Endothelial cell of umbilical vein (primary cell): Measurements from ENCODE around the gene RSPH1. TPM values are rescaled to one million over a fixed set of nuclear protein-coding genes. Genes with fewer than 3 reads are reported as not detected.

Source experiments
- BruUV-seq: library from RNA; stranded (reverse); fragments of 400-500 nt; replicated peaks from 2 replicates; lab custom pipeline; 2021; lab: Mats Ljungman, UMichigan
- CTCF ChIA-PET: fragments of 300-600, 350-600 bp; sonication (Branson Sonifier 250); formaldehyde crosslinking; loops from one replicate; lab custom pipeline; 2021; ENCODE audit warnings: antibody characterized with exemption, inconsistent platforms; lab: Charles Lee
- POLR2A ChIA-PET: fragments of 300-600, 350-600 bp; sonication (Branson Sonifier 250); formaldehyde crosslinking; loops from one replicate; lab custom pipeline; 2021; ENCODE audit warnings: antibody characterized with exemption, inconsistent platforms; lab: Charles Lee
- DNase-seq: peaks from one replicate; pipeline ENCODE4 v3.0.0-alpha.2; 2011; ENCODE audit warnings: low read depth, low spot score
- FAIRE-seq: peaks from 2 replicates; lab custom pipeline; 2011; peaks lifted over from hg19 to GRCh38; lab: Jason Lieb, UNC
- H2AFZ ChIP-seq: 2 replicates; pipeline ENCODE4 v1.6.0; 2012; ENCODE audit warnings: low read depth, low read length, control low read depth, inconsistent platforms
- H3K27ac ChIP-seq: 2 replicates; pipeline ENCODE4 v1.5.1; 2011; ENCODE audit warnings: low read depth, mild to moderate bottlenecking, control low read depth, low read length, moderate library complexity; ENCODE audit not compliant: insufficient read depth
- H3K27me3 ChIP-seq, 2 experiments: 2 replicates each; pipeline versions ENCODE4 v1.6.0 to v1.6.1; 2011; ENCODE audit warnings: low read length in 2 of 2, mixed read lengths in 1 of 2; ENCODE audit not compliant: control insufficient read depth in 2 of 2, insufficient read depth in 2 of 2
- H3K36me3 ChIP-seq, 2 experiments: 2 replicates in 1 of 2; 3 replicates in 1 of 2; pipeline ENCODE4 v1.5.1; 2011; ENCODE audit warnings: low read length in 2 of 2, mild to moderate bottlenecking in 1 of 2, moderate library complexity in 1 of 2; ENCODE audit not compliant: control insufficient read depth in 2 of 2, insufficient read depth in 2 of 2; ENCODE audit errors: extremely low read depth in 1 of 2
- H3K4me1 ChIP-seq: 3 replicates; pipeline ENCODE4 v1.5.1; 2011; ENCODE audit warnings: mild to moderate bottlenecking, low read length; ENCODE audit not compliant: control insufficient read depth, insufficient read depth; ENCODE audit errors: extremely low read depth
- H3K4me2 ChIP-seq: 2 replicates; pipeline ENCODE4 v1.6.1; 2011; ENCODE audit warnings: low read length, control low read depth, mixed read lengths; ENCODE audit not compliant: insufficient read depth
- H3K4me3 ChIP-seq, 3 experiments: fragments of 200-600 bp in 1 of 3; sonication (generic), shearing (Covaris generic) in 1 of 3; replicated peaks in 1 of 3; 2 replicates each; pipeline ENCODE4 v1.5.1; 2011 to 2016; ENCODE audit warnings: control low read depth in 3 of 3, low read length in 3 of 3, mild to moderate bottlenecking in 2 of 3, inconsistent platforms in 1 of 3, low read depth in 1 of 3, moderate library complexity in 1 of 3; ENCODE audit not compliant: insufficient read depth in 1 of 3
- H3K79me2 ChIP-seq: 2 replicates; pipeline ENCODE4 v1.6.0; 2012; ENCODE audit warnings: low read length, inconsistent platforms; ENCODE audit not compliant: control insufficient read depth, insufficient read depth
- H3K9ac ChIP-seq: replicated peaks from 2 replicates; pipeline ENCODE3; 2011; ENCODE audit warnings: low read length, control low read depth; ENCODE audit not compliant: insufficient read depth; ENCODE audit errors: extremely low read depth
- H3K9me1 ChIP-seq: replicated peaks from 3 replicates; pipeline ENCODE4 v1.6.0; 2011; ENCODE audit warnings: mild to moderate bottlenecking, low read length; ENCODE audit not compliant: control insufficient read depth, insufficient read depth; ENCODE audit errors: extremely low read depth
- H3K9me3 ChIP-seq: replicated peaks from 2 replicates; pipeline ENCODE4 v1.5.1; 2012; ENCODE audit warnings: low read length, inconsistent platforms; ENCODE audit not compliant: control insufficient read depth, insufficient read depth
- H4K20me1 ChIP-seq: replicated peaks from 2 replicates; pipeline ENCODE3; 2011; ENCODE audit warnings: mild to moderate bottlenecking, low read length; ENCODE audit not compliant: control insufficient read depth, insufficient read depth; ENCODE audit errors: extremely low read depth
- CTCF ChIP-seq, 2 donors: IDR thresholded peaks; 1 replicate in 1 of 2; 2 replicates in 1 of 2; pipeline ENCODE4 v1.5.1; 2011; ENCODE audit warnings: low read length in 2 of 2, mild to moderate bottlenecking in 2 of 2, moderate library complexity in 2 of 2, control low read depth in 1 of 2, inconsistent platforms in 1 of 2, low read depth in 1 of 2; ENCODE audit not compliant: insufficient read depth in 1 of 2; ENCODE audit errors: extremely low read depth in 1 of 2
- EZH2 ChIP-seq: IDR thresholded peaks from 2 replicates; pipeline ENCODE4 v1.6.1; 2012; ENCODE audit warnings: borderline replicate concordance, low read depth, mild to moderate bottlenecking, moderate library complexity, low read length, inconsistent platforms; ENCODE audit not compliant: severe bottlenecking
- FOS ChIP-seq: IDR thresholded peaks from 2 replicates; pipeline ENCODE4 v1.6.1; 2011; ENCODE audit warnings: mild to moderate bottlenecking, low read length, moderate library complexity, borderline replicate concordance; ENCODE audit not compliant: insufficient read depth
- GATA2 ChIP-seq: IDR thresholded peaks from 2 replicates; pipeline ENCODE4 v1.7.0; 2011; ENCODE audit warnings: low read depth, mild to moderate bottlenecking, moderate library complexity, mixed read lengths, low read length; ENCODE audit not compliant: insufficient read length, insufficient read depth
- JUN ChIP-seq: IDR thresholded peaks from 2 replicates; pipeline ENCODE4 v1.6.1; 2011; ENCODE audit warnings: borderline replicate concordance, low read depth; ENCODE audit not compliant: insufficient read length, insufficient read depth
- MYC ChIP-seq: IDR thresholded peaks from one replicate; pipeline ENCODE4 v1.6.1; 2011; ENCODE audit warnings: mild to moderate bottlenecking, low read depth, low read length
- POLR2A ChIP-seq: IDR thresholded peaks from 2 replicates; pipeline ENCODE4 v1.6.1; 2012; ENCODE audit warnings: low read depth, mild to moderate bottlenecking, control low read depth, low read length
- POLR2AphosphoS5 ChIP-seq: IDR thresholded peaks from 2 replicates; pipeline ENCODE4 v1.6.1; 2012; ENCODE audit warnings: low read depth, mild to moderate bottlenecking, control low read depth, low read length, moderate library complexity; ENCODE audit not compliant: insufficient read depth
- dilution Hi-C: fragments of 300-500 bp; cut with MboI; formaldehyde crosslinking; loops from one replicate; pipeline ENCODE4 v1.15.0; 2019; ENCODE audit warnings: low sequenced_read_pairs; ENCODE audit not compliant: extremely low pct_ligation_motif_present
- intact Hi-C: fragments of 100-400 bp; cut with micrococcal nuclease; formaldehyde crosslinking; loops from one replicate; pipeline ENCODE4 v1.10.0; 2022
- polyA plus RNA-seq, 4 experiments: library from polyadenylated mRNA; depleted of rRNA in 3 of 4; stranded (reverse) in 3 of 4; unstranded in 1 of 4; fragments of >200 nt; gene quantifications; 2 replicates each; pipeline versions ENCODE4 v1.2.1 to v1.2.3, GENCODE V29; 2011 to 2012; ENCODE audit warnings: missing spikeins in 1 of 4
- total RNA-seq: library from RNA; stranded (reverse); gene quantifications from 2 replicates; pipeline ENCODE4 v1.2.3, GENCODE V29; 2021
- TF ChIP-seq, protein P1 (sequence below): IDR thresholded peaks from 2 replicates; pipeline ENCODE4 v1.6.1; 2011; ENCODE audit not compliant: insufficient read depth, insufficient read length

Gene RSPH1
- total and polyA plus RNA-seq, 2 donors (not counting 3 experiments of a cell fraction or from before 2014, with no cell fraction given) = 0.08 TPM; not detected in 1

GRCh38 chr21:42518215-42518614 lies 22.2 kb upstream of the RSPH1 start:
- peaks cover 4% of the 10 kb centered on the region for H3K4me1 ChIP-seq
- dilution Hi-C loops (no loop called here), intact Hi-C loops (loop anchor here (1.0 kb wide), 1 partner anchor 45 kb away; no protein-coding TSS in a partner anchor)
- no peak overlapping the region for H3K4me3 ChIP-seq
- H3K9me3 ChIP-seq = no peaks in the 10 kb centered on the region
- H2AFZ ChIP-seq = no peak overlapping the region
- no peaks in the 10 kb centered on the region for H3K9me1 ChIP-seq
- H3K4me2 ChIP-seq = no peak overlapping the region
- no peak for TF ChIP-seq FOS
- TF ChIP-seq POLR2AphosphoS5 = no peak
- no peak for TF ChIP-seq GATA2
- no peak for TF ChIP-seq JUN
- no peak for TF ChIP-seq EZH2
- no peak for TF ChIP-seq POLR2A
- TF ChIP-seq CTCF (IDR thresholded peaks at IDR 0.05; ENCODE audit: extremely low read depth in 1 of 2, insufficient read depth in 1 of 2, low read depth in 1 of 2, low read length in 2 of 2) = no peak
- TF ChIP-seq, protein P1, sequence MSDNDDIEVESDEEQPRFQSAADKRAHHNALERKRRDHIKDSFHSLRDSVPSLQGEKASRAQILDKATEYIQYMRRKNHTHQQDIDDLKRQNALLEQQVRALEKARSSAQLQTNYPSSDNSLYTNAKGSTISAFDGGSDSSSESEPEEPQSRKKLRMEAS = no peak
- TF ChIP-seq MYC = no peak
- H3K27ac ChIP-seq = no peak overlapping the region
- H3K9ac ChIP-seq = no peak overlapping the region
- no peaks in the 10 kb centered on the region for H3K79me2 ChIP-seq
- no peaks in the 10 kb centered on the region for H3K27me3 ChIP-seq
- BruUV-seq = no TSS peak
- POLR2A ChIA-PET = no interaction called here
- DNase-seq (no peak), FAIRE-seq (no peak)
- no peaks in the 10 kb centered on the region for H4K20me1 ChIP-seq
- H3K36me3 ChIP-seq = peaks cover 0 to 2% of the 10 kb centered on the region in 2 experiments
- CTCF ChIA-PET = no interaction called here
